Measurements from ENCODE around the gene DGKI. TPM values are rescaled to one million over a fixed set of nuclear protein-coding genes. Genes with fewer than 3 reads are reported as not detected.

The DGKI gene
- total and polyA plus RNA-seq, 4 donors: 0.03 to 1.5 (median 0.33) TPM

DNA sequence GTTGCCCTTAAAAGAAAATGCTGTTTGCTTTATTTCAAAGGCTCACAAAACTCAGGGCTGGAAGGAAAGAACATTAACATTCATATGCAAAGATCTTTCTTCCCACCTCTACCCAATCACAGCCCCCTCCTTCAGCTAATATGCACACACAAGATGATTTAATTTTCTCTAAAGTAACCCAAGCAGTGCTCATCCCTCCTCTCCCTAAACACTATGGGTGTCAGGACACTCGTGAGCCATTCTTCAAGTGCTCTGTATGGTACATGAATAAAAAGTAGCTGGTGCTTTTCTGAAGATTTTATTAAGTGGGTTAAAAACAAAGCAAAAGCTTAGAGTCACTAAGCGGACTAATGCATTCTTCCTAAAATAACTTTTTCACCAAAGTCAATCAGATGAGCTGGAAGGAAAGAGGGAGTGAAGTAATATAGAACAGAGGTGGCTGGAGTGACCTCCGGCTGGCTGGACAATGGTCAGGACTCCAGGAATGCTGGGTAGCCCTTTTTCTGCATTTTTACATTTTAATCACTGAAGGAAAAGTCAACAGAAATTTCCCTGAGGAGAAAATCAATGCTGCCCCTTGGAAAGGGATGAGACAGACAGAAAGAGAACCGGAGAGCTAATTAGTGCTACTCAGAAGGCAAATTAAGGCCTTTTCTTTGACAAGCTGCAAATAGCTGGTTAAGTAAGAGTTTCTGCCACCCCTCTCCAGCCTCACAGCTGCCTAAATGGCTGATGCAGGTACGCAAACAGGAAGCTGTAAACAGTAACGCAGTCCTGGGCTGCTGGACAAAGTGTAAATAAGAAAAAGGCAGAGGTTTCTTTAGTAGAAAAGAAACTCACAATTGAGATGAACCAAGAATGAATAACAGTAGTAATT, 6.6 kb downstream of the DGKI start:
- no peak overlapping the region for H3K9ac ChIP-seq (ENCODE audit: insufficient read depth in 1 of 2, low read length in 2 of 2)
- H3K9me3 ChIP-seq (ENCODE audit: control insufficient read depth in 4 of 4, insufficient read depth in 3 of 4, low read length in 3 of 4): no peaks in the 10 kb centered on the region
- H3K27ac ChIP-seq (ENCODE audit: low read depth in 1 of 2, low read length in 1 of 2): no peak overlapping the region
- DNase-seq (no peak), ATAC-seq (ENCODE audit: insufficient read depth, low FRiP score) (no peak)
- no peaks in the 10 kb centered on the region for H3K36me3 ChIP-seq (ENCODE audit: control insufficient read depth in 4 of 4, insufficient read depth in 4 of 4, low read length in 4 of 4)
- no peak overlapping the region for H3K4me3 ChIP-seq
- no peaks in the 10 kb centered on the region for H3K4me1 ChIP-seq (ENCODE audit: control insufficient read depth in 5 of 5, insufficient read depth in 5 of 5, low read length in 5 of 5)
- 81 to 89% methylated on average over 6 of the region's 6 CpGs for WGBS, 2 donors
- peaks cover 0 to 33% (median 17%) of the 10 kb centered on the region in 3 donors for H3K27me3 ChIP-seq (ENCODE audit: control insufficient read depth in 3 of 3, insufficient read depth in 3 of 3, low read length in 2 of 3)
- TF ChIP-seq, protein P1, sequence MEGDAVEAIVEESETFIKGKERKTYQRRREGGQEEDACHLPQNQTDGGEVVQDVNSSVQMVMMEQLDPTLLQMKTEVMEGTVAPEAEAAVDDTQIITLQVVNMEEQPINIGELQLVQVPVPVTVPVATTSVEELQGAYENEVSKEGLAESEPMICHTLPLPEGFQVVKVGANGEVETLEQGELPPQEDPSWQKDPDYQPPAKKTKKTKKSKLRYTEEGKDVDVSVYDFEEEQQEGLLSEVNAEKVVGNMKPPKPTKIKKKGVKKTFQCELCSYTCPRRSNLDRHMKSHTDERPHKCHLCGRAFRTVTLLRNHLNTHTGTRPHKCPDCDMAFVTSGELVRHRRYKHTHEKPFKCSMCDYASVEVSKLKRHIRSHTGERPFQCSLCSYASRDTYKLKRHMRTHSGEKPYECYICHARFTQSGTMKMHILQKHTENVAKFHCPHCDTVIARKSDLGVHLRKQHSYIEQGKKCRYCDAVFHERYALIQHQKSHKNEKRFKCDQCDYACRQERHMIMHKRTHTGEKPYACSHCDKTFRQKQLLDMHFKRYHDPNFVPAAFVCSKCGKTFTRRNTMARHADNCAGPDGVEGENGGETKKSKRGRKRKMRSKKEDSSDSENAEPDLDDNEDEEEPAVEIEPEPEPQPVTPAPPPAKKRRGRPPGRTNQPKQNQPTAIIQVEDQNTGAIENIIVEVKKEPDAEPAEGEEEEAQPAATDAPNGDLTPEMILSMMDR (IDR thresholded peaks at IDR 0.05; ENCODE audit: control extremely low read depth, extremely low read depth): no peak

DNA sequence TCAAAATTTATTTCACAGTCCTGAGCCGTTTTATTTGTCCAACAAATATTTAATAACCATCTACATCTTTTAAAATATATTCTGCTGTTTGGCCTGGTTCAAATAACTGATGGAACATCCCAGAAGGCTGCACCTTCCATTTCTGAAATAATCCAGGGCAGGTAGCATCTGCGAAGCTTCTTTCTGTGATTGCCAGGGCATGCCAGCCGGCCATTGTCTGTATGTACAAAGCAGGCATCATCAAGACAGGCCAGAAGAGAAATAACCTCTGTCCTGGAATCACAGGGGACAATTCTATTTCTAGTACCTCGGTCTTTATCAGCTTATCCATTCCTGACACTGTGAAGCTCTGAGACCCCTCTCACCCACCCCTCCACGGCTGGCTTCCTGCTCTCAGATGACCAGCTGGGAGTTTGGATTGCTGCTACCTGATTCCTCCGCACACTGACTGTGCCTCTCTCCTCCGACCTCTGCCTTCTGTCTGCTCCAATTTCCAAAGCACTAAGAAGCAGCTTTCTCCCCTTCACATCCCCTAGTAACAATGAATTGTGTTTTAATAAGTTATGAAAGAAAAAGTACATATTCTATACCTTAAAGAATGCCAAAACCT, 8.0 kb downstream of the DGKI start:
- Histone ChIP-seq H3K9ac (ENCODE audit: insufficient read depth in 1 of 2, low read length in 2 of 2) (no peak overlapping the region), H3K4me3 (no peak overlapping the region), H3K9me3 (ENCODE audit: control insufficient read depth in 4 of 4, insufficient read depth in 3 of 4, low read length in 3 of 4) (no peaks in the 10 kb centered on the region), H3K36me3 (ENCODE audit: control insufficient read depth in 4 of 4, insufficient read depth in 4 of 4, low read length in 4 of 4) (no peaks in the 10 kb centered on the region), H3K27ac (ENCODE audit: low read depth in 1 of 2, low read length in 1 of 2) (no peak overlapping the region), H3K27me3 (ENCODE audit: control insufficient read depth in 3 of 3, insufficient read depth in 3 of 3, low read length in 2 of 3) (peaks cover 0 to 20% (median 5%) of the 10 kb centered on the region in 3 donors), H3K4me1 (ENCODE audit: control insufficient read depth in 5 of 5, insufficient read depth in 5 of 5, low read length in 5 of 5) (no peaks in the 10 kb centered on the region)
- 83 to 90% methylated on average over 7 of the region's 7 CpGs for WGBS, 2 donors
- DNase-seq (no peak), ATAC-seq (ENCODE audit: insufficient read depth, low FRiP score) (no peak)
- TF ChIP-seq, protein P1 (IDR thresholded peaks at IDR 0.05; ENCODE audit: control extremely low read depth, extremely low read depth): no peak

DNA sequence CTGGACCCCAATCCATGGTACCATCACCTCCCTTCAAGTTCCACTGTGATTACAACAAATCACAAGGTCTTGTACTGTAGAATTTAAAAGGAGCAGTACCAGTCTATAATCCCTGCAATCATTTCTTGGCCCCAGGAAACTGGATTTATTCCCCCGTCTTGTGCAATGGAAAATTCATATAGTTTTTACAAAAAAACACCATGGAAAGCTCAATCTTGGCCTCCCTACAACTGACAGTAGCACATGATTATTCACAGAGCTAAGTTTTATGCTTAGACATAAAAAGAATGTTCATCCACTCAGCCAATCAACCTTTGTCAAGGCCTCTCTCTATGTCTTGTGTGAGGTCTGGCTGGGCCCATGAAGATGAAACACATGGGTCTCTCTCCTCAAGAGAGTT, 10.2 kb downstream of the DGKI start:
- DNase-seq (peak in 1 of 3 donors; percentile 56), ATAC-seq (ENCODE audit: insufficient read depth, low FRiP score) (no peak)
- H3K27ac ChIP-seq (ENCODE audit: low read depth in 1 of 2, low read length in 1 of 2): no peak overlapping the region
- no peak overlapping the region for H3K4me3 ChIP-seq
- 43 to 93% methylated on average over 1 of the region's 1 CpG for WGBS, 2 donors
- H3K9ac ChIP-seq (ENCODE audit: insufficient read depth in 1 of 2, low read length in 2 of 2): no peak overlapping the region
- no peaks in the 10 kb centered on the region for H3K4me1 ChIP-seq (ENCODE audit: control insufficient read depth in 5 of 5, insufficient read depth in 5 of 5, low read length in 5 of 5)
- H3K36me3 ChIP-seq (ENCODE audit: control insufficient read depth in 4 of 4, insufficient read depth in 4 of 4, low read length in 4 of 4): no peaks in the 10 kb centered on the region
- peaks cover 0 to 10% (median 4%) of the 10 kb centered on the region in 4 donors for H3K9me3 ChIP-seq (ENCODE audit: control insufficient read depth in 4 of 4, insufficient read depth in 3 of 4, low read length in 3 of 4)
- peaks cover 0 to 4% (median 0%) of the 10 kb centered on the region in 3 donors for H3K27me3 ChIP-seq (ENCODE audit: control insufficient read depth in 3 of 3, insufficient read depth in 3 of 3, low read length in 2 of 3)
- TF ChIP-seq, protein P1 (IDR thresholded peaks at IDR 0.05; ENCODE audit: control extremely low read depth, extremely low read depth): no peak

Data from lung (tissue), 12 donors.